ENCODE results near the gene CHIC1.

DNA sequence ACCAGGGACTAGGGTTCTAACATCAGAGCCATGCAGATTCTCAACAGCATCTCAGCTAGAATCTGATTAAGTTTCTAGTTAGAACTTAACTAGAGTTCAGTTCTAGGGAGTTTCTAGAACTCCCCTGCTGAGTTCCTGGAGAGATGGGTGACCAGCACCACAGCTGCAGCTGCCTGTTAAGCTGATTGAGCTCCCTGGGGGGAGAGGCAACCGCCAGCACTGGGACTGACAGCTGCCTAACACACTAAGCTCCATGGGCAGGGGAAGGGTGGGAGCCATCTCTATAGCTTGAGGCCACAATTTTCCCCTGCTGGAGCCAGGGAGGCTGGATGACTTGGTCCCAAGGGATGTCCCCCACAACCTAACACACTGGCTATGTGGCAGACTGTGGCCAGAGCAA is 84.2 kb downstream of the CHIC1 start:
- no peak for TF ChIP-seq CTCF (optimal IDR thresholded peaks at IDR 0.05 in 1 of 3, IDR thresholded peaks at IDR 0.05 in 1 of 3, conservative IDR thresholded peaks at IDR 0.05 in 1 of 3; ENCODE audit: extremely low read depth in 1 of 3, insufficient read depth in 2 of 3, low read length in 3 of 3)
- TF ChIP-seq EZH2 (IDR thresholded peaks at IDR 0.05; ENCODE audit: low read length) = no peak
